ENCODE results near the gene PKIG.
"Not testable (repeated sequence)": the region's sequence is repeated elsewhere in the genome, so short reads cannot be mapped to it uniquely, and the experiment has no call there.

PKIG gene

GRCh38 chr20:44584162-44584561, 1.8 kb downstream of the PKIG start:
- H3K4me1 Mint-ChIP-seq = no peaks in the 10 kb centered on the region
- H3K27ac Mint-ChIP-seq = no peak overlapping the region
- no peaks in the 10 kb centered on the region for H3K27me3 Mint-ChIP-seq
- H3K9me3 Mint-ChIP-seq = no peaks in the 10 kb centered on the region
- H3K36me3 Mint-ChIP-seq = no peaks in the 10 kb centered on the region
- no peak overlapping the region for H3K4me3 Mint-ChIP-seq

DNA sequence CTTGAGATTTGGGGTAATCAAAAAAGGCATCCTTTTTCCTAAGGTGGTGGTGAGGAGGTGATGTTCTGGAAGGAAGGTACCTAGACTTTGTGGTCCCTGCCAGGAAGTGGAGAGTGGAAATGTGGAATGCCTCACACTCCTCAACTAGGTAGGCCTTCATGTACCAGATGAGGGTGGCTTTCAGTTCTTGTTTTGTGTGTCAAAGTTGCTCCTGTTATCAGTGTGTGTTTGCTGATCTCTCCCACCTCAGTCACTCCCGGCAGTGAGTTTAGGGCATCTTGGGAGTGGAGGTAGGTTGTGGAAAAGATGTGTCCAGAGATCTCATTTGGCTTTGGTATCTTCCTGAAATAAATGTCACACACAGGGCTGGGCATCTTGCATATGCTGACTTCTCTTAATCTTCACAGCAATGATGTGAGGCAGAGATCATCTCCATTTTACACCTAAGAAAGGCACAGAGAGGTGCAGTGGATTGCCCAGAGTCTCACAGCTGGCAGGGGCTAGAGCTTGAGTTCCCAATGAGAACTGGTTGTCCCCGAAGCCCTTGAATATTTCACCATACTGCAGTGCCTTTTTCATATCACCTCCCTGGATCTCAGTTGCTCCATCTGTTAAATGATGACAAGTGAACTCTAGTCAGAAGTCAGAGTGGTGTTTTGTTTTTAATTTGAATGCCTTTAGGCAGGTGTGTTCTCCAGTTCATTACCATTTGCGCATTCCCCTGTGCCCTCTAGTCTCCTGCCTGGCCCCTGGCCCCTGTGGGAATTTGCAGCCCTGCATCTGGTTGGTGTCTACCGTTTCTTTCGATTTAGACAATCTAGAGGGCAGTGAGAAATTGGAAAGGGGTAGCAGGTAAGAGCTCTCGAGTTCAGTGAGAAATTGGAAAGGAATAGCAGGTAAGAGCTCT, 2.9 kb downstream of the PKIG start:
- no peaks in the 10 kb centered on the region for H3K4me1 Mint-ChIP-seq
- H3K36me3 Mint-ChIP-seq = no peaks in the 10 kb centered on the region
- no peaks in the 10 kb centered on the region for H3K9me3 Mint-ChIP-seq
- H3K4me3 Mint-ChIP-seq = no peak overlapping the region
- no peak overlapping the region for H3K27ac Mint-ChIP-seq
- H3K27me3 Mint-ChIP-seq = no peaks in the 10 kb centered on the region

- H3K27ac Mint-ChIP-seq = no peak overlapping the region
- H3K4me1 Mint-ChIP-seq = no peaks in the 10 kb centered on the region
Observed at GRCh38 chr20:44586289-44586911, 4.0 kb downstream of the PKIG start.

DNA sequence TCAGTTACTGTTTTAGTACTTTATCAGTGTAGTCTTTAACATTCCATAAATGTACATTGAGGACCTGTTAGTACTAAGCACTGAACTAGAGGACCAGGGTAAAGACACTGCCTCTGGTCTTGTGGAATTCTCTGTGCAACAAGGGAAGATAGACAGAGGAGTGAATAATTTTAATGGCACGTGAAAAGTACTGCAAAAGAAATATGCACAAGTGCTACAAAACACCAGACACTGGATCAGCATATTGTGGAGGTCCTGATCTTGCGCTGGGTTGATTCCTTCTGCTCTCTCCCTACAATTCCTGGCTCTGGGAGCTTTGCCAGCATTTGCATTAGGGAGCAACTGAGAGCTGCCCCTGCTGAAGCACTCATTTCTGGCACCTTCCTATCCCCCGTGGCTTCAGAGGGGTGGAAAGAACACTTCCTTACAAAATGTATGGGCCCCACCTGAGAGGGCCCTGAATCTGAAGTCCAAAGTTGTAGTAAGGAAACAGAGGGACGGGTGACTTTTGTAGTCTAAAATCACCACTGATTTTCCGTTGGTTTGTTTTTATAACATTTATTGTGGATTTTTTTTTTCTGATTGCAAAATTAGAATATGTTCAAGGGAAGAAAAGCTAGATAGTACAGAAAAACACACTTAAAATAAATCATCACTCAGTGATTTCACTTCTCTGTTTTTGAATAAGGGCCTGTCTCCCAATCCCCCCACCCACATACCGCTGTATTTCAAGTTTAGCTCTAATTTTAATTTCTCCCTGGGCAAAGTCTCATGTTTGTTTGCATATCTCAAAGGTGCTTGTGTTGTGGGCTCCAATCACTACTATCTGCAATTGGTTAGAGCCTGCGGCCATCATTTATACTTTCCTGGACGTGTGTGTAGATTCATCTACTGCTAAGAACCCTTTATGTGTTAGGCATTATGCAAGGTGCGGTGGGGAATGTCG, 4.9 kb downstream of the PKIG start:
- Mint-ChIP-seq H3K9me3 (no peaks in the 10 kb centered on the region), H3K36me3 (no peaks in the 10 kb centered on the region), H3K4me3 (no peak overlapping the region), H3K27me3 (no peaks in the 10 kb centered on the region), H3K27ac (no peak overlapping the region), H3K4me1 (no peaks in the 10 kb centered on the region)

More at GRCh38 chr20:44586289-44586911, 4.0 kb downstream of the PKIG start:
- Mint-ChIP-seq H3K9me3 (no peaks in the 10 kb centered on the region), H3K4me3 (no peak overlapping the region), H3K27me3 (no peaks in the 10 kb centered on the region), H3K36me3 (no peaks in the 10 kb centered on the region)

GRCh38 chr20:44588321-44588720, 5.9 kb downstream of the PKIG start:
- H3K9me3 Mint-ChIP-seq, H3K27ac Mint-ChIP-seq, H3K4me3 Mint-ChIP-seq, H3K36me3 Mint-ChIP-seq, H3K27me3 Mint-ChIP-seq, H3K4me1 Mint-ChIP-seq: not testable (repeated sequence)

- no peak overlapping the region for H3K4me3 Mint-ChIP-seq
- H3K36me3 Mint-ChIP-seq = no peaks in the 10 kb centered on the region
- H3K9me3 Mint-ChIP-seq = no peaks in the 10 kb centered on the region
- H3K27ac Mint-ChIP-seq = no peak overlapping the region
- H3K27me3 Mint-ChIP-seq = no peaks in the 10 kb centered on the region
- no peaks in the 10 kb centered on the region for H3K4me1 Mint-ChIP-seq
Observed at GRCh38 chr20:44589537-44589936, 7.2 kb downstream of the PKIG start.

- Mint-ChIP-seq H3K4me3 (no peak overlapping the region), H3K4me1 (no peaks in the 10 kb centered on the region), H3K27ac (no peak overlapping the region), H3K27me3 (no peaks in the 10 kb centered on the region), H3K36me3 (no peaks in the 10 kb centered on the region), H3K9me3 (no peaks in the 10 kb centered on the region)
Observed at GRCh38 chr20:44590980-44591778, 8.8 kb downstream of the PKIG start.

- no peaks in the 10 kb centered on the region for H3K27me3 Mint-ChIP-seq
- no peaks in the 10 kb centered on the region for H3K9me3 Mint-ChIP-seq
- H3K4me1 Mint-ChIP-seq = no peaks in the 10 kb centered on the region
- no peak overlapping the region for H3K27ac Mint-ChIP-seq
- no peaks in the 10 kb centered on the region for H3K36me3 Mint-ChIP-seq
- no peak overlapping the region for H3K4me3 Mint-ChIP-seq
Observed at GRCh38 chr20:44592366-44592765, 10.0 kb downstream of the PKIG start.

- H3K9me3 Mint-ChIP-seq = no peaks in the 10 kb centered on the region
- H3K4me1 Mint-ChIP-seq = peaks cover 10% of the 10 kb centered on the region
Observed at GRCh38 chr20:44593751-44594150, 11.4 kb downstream of the PKIG start.

GRCh38 chr20:44594730-44595129, 12.4 kb downstream of the PKIG start:
- Mint-ChIP-seq H3K4me3 (no peak overlapping the region), H3K9me3 (no peaks in the 10 kb centered on the region), H3K4me1 (peaks cover 17% of the 10 kb centered on the region), H3K36me3 (no peaks in the 10 kb centered on the region), H3K27ac (no peak overlapping the region), H3K27me3 (no peaks in the 10 kb centered on the region)

More at GRCh38 chr20:44593751-44594150, 11.4 kb downstream of the PKIG start:
- H3K4me3 Mint-ChIP-seq = no peak overlapping the region
- no peaks in the 10 kb centered on the region for H3K27me3 Mint-ChIP-seq
- H3K36me3 Mint-ChIP-seq = no peaks in the 10 kb centered on the region
- no peak overlapping the region for H3K27ac Mint-ChIP-seq

GRCh38 chr20:44596010-44596409, 13.6 kb downstream of the PKIG start:
- no peak overlapping the region for H3K4me3 Mint-ChIP-seq
- no peaks in the 10 kb centered on the region for H3K27me3 Mint-ChIP-seq
- peaks cover 21% of the 10 kb centered on the region for H3K4me1 Mint-ChIP-seq
- H3K27ac Mint-ChIP-seq = no peak overlapping the region
- no peaks in the 10 kb centered on the region for H3K9me3 Mint-ChIP-seq
- H3K36me3 Mint-ChIP-seq = peaks cover 3% of the 10 kb centered on the region

- Mint-ChIP-seq H3K36me3 (peaks cover 3% of the 10 kb centered on the region), H3K9me3 (no peaks in the 10 kb centered on the region), H3K4me3 (no peak overlapping the region), H3K27ac (no peak overlapping the region), H3K4me1 (peaks cover 25% of the 10 kb centered on the region), H3K27me3 (no peaks in the 10 kb centered on the region)
Observed at GRCh38 chr20:44596876-44597275, 14.5 kb downstream of the PKIG start.

DNA sequence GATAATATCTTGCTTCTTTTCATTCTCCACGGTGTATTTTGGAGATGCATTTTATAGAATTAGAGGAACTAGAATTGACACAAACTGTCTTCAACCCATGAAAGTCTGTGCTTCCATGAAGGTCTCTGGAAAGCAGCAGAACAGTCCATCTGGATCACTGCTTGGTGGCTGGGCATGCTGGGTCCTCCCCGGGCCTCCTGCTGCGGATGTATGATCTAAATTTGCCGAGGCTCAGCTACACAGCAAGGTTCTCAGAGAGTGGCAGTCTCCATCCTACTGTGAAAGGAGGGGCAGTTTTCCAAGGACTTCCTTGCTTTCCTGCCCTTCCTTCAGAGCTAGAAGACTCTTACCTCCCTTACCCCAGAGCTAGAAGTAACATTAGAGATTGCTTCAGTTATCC, 15.1 kb downstream of the PKIG start:
- H3K27ac Mint-ChIP-seq = no peak overlapping the region
- no peaks in the 10 kb centered on the region for H3K9me3 Mint-ChIP-seq
- H3K27me3 Mint-ChIP-seq = no peaks in the 10 kb centered on the region
- H3K4me3 Mint-ChIP-seq = no peak overlapping the region
- H3K36me3 Mint-ChIP-seq = peaks cover 3% of the 10 kb centered on the region
- H3K4me1 Mint-ChIP-seq = peaks cover 29% of the 10 kb centered on the region

GRCh38 chr20:44597930-44598329, 15.6 kb downstream of the PKIG start:
- H3K4me1 Mint-ChIP-seq = peaks cover 29% of the 10 kb centered on the region
- no peaks in the 10 kb centered on the region for H3K9me3 Mint-ChIP-seq
- H3K4me3 Mint-ChIP-seq = no peak overlapping the region
- no peaks in the 10 kb centered on the region for H3K27me3 Mint-ChIP-seq
- peak overlapping the region; percentile 59 for H3K27ac Mint-ChIP-seq
- peaks cover 3% of the 10 kb centered on the region for H3K36me3 Mint-ChIP-seq

Data from activated naive CD4-positive, alpha-beta T cell treated with anti-CD3 and anti-CD28 coated beads, Interleukin-2, amount 50 U/mL, for 24 hours (primary cell).